Keratinocyte (primary cell): ENCODE measurements around the gene RNF123.

Source experiments
- CTCF ChIP-seq, 3 experiments: IDR thresholded peaks in 1 of 3; conservative IDR thresholded peaks in 1 of 3; optimal IDR thresholded peaks in 1 of 3; 2 replicates in 2 of 3; 3 replicates in 1 of 3; pipeline versions ENCODE3 to v1.5.1; 2011; ENCODE audit warnings: low read length in 3 of 3, mild to moderate bottlenecking in 3 of 3, moderate library complexity in 2 of 3, control low read depth in 1 of 3, inconsistent platforms in 1 of 3; ENCODE audit not compliant: insufficient read depth in 2 of 3; ENCODE audit errors: extremely low read depth in 1 of 3
- EZH2 ChIP-seq: IDR thresholded peaks from one replicate; pipeline ENCODE4 v1.6.1; 2012; ENCODE audit warnings: inconsistent platforms, mild to moderate bottlenecking, low read length, moderate library complexity

GRCh38 chr3:49666592-49666991 is 22.8 kb upstream of the RNF123 start:
- TF ChIP-seq CTCF (optimal IDR thresholded peaks at IDR 0.05 in 1 of 3, IDR thresholded peaks at IDR 0.05 in 1 of 3, conservative IDR thresholded peaks at IDR 0.05 in 1 of 3; ENCODE audit: extremely low read depth in 1 of 3, insufficient read depth in 2 of 3, low read length in 3 of 3) (no peak), EZH2 (no peak)
